B cell (primary cell): ENCODE measurements around the gene KIF15. TPM values are rescaled to one million over a fixed set of nuclear protein-coding genes. Genes with fewer than 3 reads are reported as not detected.

ENCODE experiments used
- ATAC-seq: fragments of 200-7000 bp; cut with Tn5 transposase; one replicate; pipeline ENCODE4 v1.10.0; 2021; ENCODE audit warnings: low read depth, mild to moderate bottlenecking, moderate number of reproducible peaks, moderate library complexity
- CTCF ChIA-PET: fragments of 350-600 bp; sonication (Branson Sonifier 250); formaldehyde crosslinking; loops from one replicate; lab custom pipeline; 2021; ENCODE audit warnings: antibody characterized with exemption, inconsistent platforms; lab: Charles Lee
- POLR2A ChIA-PET: fragments of 350-600 bp; sonication (Branson Sonifier 250); formaldehyde crosslinking; loops from one replicate; lab custom pipeline; 2021; ENCODE audit warnings: antibody characterized with exemption; lab: Charles Lee
- DNase-seq: peaks from one replicate; pipeline ENCODE4 v3.0.0; 2013
- H2AFZ ChIP-seq: 2 replicates; pipeline ENCODE4 v1.6.1; 2012; ENCODE audit warnings: mild to moderate bottlenecking, low read depth, low read length; ENCODE audit not compliant: insufficient read depth, poor library complexity, severe bottlenecking
- H3K27ac ChIP-seq, 2 donors: 1 replicate in 1 of 2; 2 replicates in 1 of 2; pipeline ENCODE4 v1.5.1; 2012 to 2013; ENCODE audit warnings: low read length in 2 of 2, mild to moderate bottlenecking in 2 of 2, moderate library complexity in 1 of 2
- H3K27me3 ChIP-seq, 4 experiments: fragments of 200-600 bp in 1 of 4; sonication (generic) in 1 of 4; replicated peaks in 1 of 4; 1 replicate in 2 of 4; 2 replicates in 2 of 4; pipeline versions ENCODE4 v1.6.1 to v1.7.0; 2013 to 2016; ENCODE audit warnings: low read length in 3 of 4, mild to moderate bottlenecking in 2 of 4, mixed read lengths in 1 of 4, moderate library complexity in 1 of 4; ENCODE audit not compliant: insufficient read depth in 4 of 4, control insufficient read depth in 3 of 4; ENCODE audit errors: control extremely low read depth in 1 of 4
- H3K36me3 ChIP-seq, 2 experiments: replicated peaks in 1 of 2; 1 replicate in 1 of 2; 2 replicates in 1 of 2; pipeline versions ENCODE4 v1.6.1 to v1.7.1; 2013; ENCODE audit warnings: low read length in 1 of 2; ENCODE audit not compliant: insufficient read depth in 2 of 2, control insufficient read depth in 1 of 2; ENCODE audit errors: control extremely low read depth in 1 of 2, extremely low read depth in 1 of 2
- H3K4me1 ChIP-seq, 2 donors: fragments of 200-600 bp in 1 of 2; sonication (generic) in 1 of 2; 1 replicate in 1 of 2; 2 replicates in 1 of 2; pipeline versions ENCODE4 v1.5.1 to v1.6.1; 2013 to 2017; ENCODE audit warnings: low read length in 2 of 2; ENCODE audit not compliant: control insufficient read depth in 2 of 2, insufficient read depth in 2 of 2
- H3K4me2 ChIP-seq: replicated peaks from 2 replicates; pipeline ENCODE3; 2012; ENCODE audit warnings: mild to moderate bottlenecking, low read depth, low read length; ENCODE audit not compliant: poor library complexity, severe bottlenecking
- H3K4me3 ChIP-seq, 5 experiments: fragments of 200-600 bp in 1 of 5; sonication (generic) in 1 of 5; 1 replicate in 3 of 5; 2 replicates in 2 of 5; pipeline versions ENCODE4 v1.5.1 to v1.7.0; 2011 to 2016; ENCODE audit warnings: low read length in 4 of 5, mild to moderate bottlenecking in 4 of 5, low read depth in 2 of 5, control low read depth in 1 of 5, moderate library complexity in 1 of 5; ENCODE audit not compliant: insufficient read depth in 1 of 5; ENCODE audit errors: control extremely low read depth in 1 of 5, extremely low read depth in 1 of 5
- H3K79me2 ChIP-seq: fragments of 200-600 bp; sonication (generic); one replicate; pipeline ENCODE4 v1.6.0; 2016; ENCODE audit warnings: low read length; ENCODE audit not compliant: control insufficient read depth, insufficient read depth
- H3K9ac ChIP-seq: fragments of 200-600 bp; sonication (generic); 2 replicates; pipeline ENCODE4 v1.6.1; 2017; ENCODE audit warnings: mild to moderate bottlenecking, low read length, moderate library complexity
- H3K9me3 ChIP-seq, 3 donors: one replicate each; pipeline versions ENCODE4 v1.6.1 to v1.7.1; 2013; ENCODE audit warnings: low read length in 2 of 3; ENCODE audit not compliant: control insufficient read depth in 2 of 3, insufficient read depth in 1 of 3; ENCODE audit errors: control extremely low read depth in 1 of 3
- H4K20me1 ChIP-seq: 2 replicates; pipeline ENCODE4 v1.6.0; 2012; ENCODE audit warnings: mild to moderate bottlenecking, low read length; ENCODE audit not compliant: insufficient read depth, control insufficient read depth, poor library complexity, severe bottlenecking
- H3K27ac Mint-ChIP-seq: one replicate; pipeline ENCODE4 v1.8.0; 2021; ENCODE audit warnings: mixed read lengths
- H3K27me3 Mint-ChIP-seq: one replicate; pipeline ENCODE4 v1.8.0; 2021; ENCODE audit warnings: mixed read lengths
- H3K4me1 Mint-ChIP-seq: one replicate; pipeline ENCODE4 v1.8.0; 2021; ENCODE audit warnings: mixed read lengths
- H3K4me3 Mint-ChIP-seq: one replicate; pipeline ENCODE4 v1.8.0; 2021; ENCODE audit warnings: mixed read lengths
- H3K9me3 Mint-ChIP-seq: one replicate; pipeline ENCODE4 v1.8.0; 2022; ENCODE audit warnings: mixed read lengths; ENCODE audit not compliant: insufficient read depth
- EZH2 ChIP-seq: IDR thresholded peaks from 2 replicates; pipeline ENCODE4 v1.6.1; 2012; ENCODE audit warnings: borderline replicate concordance, low read depth, mild to moderate bottlenecking, moderate library complexity, low read length; ENCODE audit not compliant: insufficient read depth, poor library complexity, severe bottlenecking
- WGBS: methylation state at CpG from one replicate; pipeline ENCODE4 v1.1.5; 2013; ENCODE audit warnings: missing lambda C conversion rate; ENCODE audit not compliant: insufficient coverage; 5-methylcytosine and 5-hydroxymethylcytosine counted together
- intact Hi-C: fragments of 100-400 bp; cut with micrococcal nuclease; formaldehyde crosslinking; loops from one replicate; pipeline ENCODE4 v1.10.0; 2022
- polyA plus RNA-seq: library from polyadenylated mRNA; depleted of rRNA; stranded (reverse); fragments of >200 nt; gene quantifications from 2 replicates; pipeline ENCODE4 v1.2.3, GENCODE V29; 2012
- total RNA-seq, 2 donors: library from RNA; stranded (reverse); fragments of 120-200 nt in 1 of 2; gene quantifications; 1 replicate in 1 of 2; 2 replicates in 1 of 2; pipeline versions ENCODE4 v1.2.3 to v1.2.4, GENCODE V29; 2013 to 2022
- TF ChIP-seq, protein P1 (sequence below): fragments of 200-600 bp; IDR thresholded peaks from one replicate; pipeline ENCODE4 v1.8.0; 2022; ENCODE audit warnings: antibody characterized with exemption, mild to moderate bottlenecking

Gene KIF15
- total and polyA plus RNA-seq, 2 donors (not counting 1 experiment from before 2014, with no cell fraction given), result 0.28 to 1.4 TPM

- no peaks in the 10 kb centered on the region for H3K27me3 ChIP-seq
- no peak overlapping the region for H3K4me3 ChIP-seq
- intact Hi-C loops, result no loop called here
- TF ChIP-seq EZH2, result no peak
- TF ChIP-seq, protein P1, sequence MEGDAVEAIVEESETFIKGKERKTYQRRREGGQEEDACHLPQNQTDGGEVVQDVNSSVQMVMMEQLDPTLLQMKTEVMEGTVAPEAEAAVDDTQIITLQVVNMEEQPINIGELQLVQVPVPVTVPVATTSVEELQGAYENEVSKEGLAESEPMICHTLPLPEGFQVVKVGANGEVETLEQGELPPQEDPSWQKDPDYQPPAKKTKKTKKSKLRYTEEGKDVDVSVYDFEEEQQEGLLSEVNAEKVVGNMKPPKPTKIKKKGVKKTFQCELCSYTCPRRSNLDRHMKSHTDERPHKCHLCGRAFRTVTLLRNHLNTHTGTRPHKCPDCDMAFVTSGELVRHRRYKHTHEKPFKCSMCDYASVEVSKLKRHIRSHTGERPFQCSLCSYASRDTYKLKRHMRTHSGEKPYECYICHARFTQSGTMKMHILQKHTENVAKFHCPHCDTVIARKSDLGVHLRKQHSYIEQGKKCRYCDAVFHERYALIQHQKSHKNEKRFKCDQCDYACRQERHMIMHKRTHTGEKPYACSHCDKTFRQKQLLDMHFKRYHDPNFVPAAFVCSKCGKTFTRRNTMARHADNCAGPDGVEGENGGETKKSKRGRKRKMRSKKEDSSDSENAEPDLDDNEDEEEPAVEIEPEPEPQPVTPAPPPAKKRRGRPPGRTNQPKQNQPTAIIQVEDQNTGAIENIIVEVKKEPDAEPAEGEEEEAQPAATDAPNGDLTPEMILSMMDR, result no peak
- peaks cover 5 to 24% (median 16%) of the 10 kb centered on the region in 3 donors for H3K9me3 ChIP-seq
- no peaks in the 10 kb centered on the region for H3K79me2 ChIP-seq
- Mint-ChIP-seq H3K9me3 (peaks cover 11% of the 10 kb centered on the region), H3K4me1 (no peaks in the 10 kb centered on the region), H3K27me3 (no peaks in the 10 kb centered on the region), H3K4me3 (no peak overlapping the region), H3K27ac (no peak overlapping the region)
- DNase-seq (no peak), ATAC-seq (no peak)
- no peak overlapping the region for H3K27ac ChIP-seq
- H3K4me1 ChIP-seq, result no peaks in the 10 kb centered on the region
- no peak overlapping the region for H2AFZ ChIP-seq
- no peak overlapping the region for H3K4me2 ChIP-seq
- ChIA-PET POLR2A (no interaction called here), CTCF (no interaction called here)
- 100% methylated on average over 7 of the region's 7 CpGs for WGBS
- H3K9ac ChIP-seq, result no peak overlapping the region
- H4K20me1 ChIP-seq, result no peaks in the 10 kb centered on the region
- peaks cover 0 to 7% of the 10 kb centered on the region in 2 experiments for H3K36me3 ChIP-seq
These were observed 71.8 kb downstream of the KIF15 start for GRCh38 chr3:44833394-44833793.

DNA sequence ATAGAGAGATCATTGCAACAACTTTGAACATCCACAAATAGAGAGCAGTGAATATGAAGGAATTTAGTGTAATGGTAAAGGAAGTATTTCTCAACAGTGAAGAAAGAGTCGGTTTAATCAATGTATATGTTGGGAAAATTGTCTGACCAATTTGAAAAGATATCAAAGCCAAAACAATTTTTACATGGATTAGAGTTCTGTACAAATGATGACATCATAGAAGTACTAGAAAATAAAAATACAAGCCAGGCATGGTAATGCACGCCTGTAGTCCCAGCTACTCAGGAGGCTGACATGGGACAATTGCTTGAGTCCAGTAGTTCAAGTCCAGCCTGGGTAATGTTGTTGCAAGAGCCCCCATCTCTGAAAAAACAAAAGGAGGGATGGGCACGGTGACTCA is 74.1 kb downstream of the KIF15 start:
- Histone ChIP-seq H2AFZ (no peak overlapping the region), H3K27ac (no peak overlapping the region), H3K36me3 (peaks cover 0 to 5% of the 10 kb centered on the region in 2 experiments), H3K4me3 (no peak overlapping the region), H3K9me3 (peaks cover 5 to 24% (median 18%) of the 10 kb centered on the region in 3 donors), H3K27me3 (no peaks in the 10 kb centered on the region), H4K20me1 (no peaks in the 10 kb centered on the region), H3K4me1 (no peaks in the 10 kb centered on the region), H3K79me2 (no peaks in the 10 kb centered on the region), H3K4me2 (no peak overlapping the region), H3K9ac (no peak overlapping the region)
- DNase-seq (no peak), ATAC-seq (no peak)
- H3K4me1 Mint-ChIP-seq, result no peaks in the 10 kb centered on the region
- CTCF ChIA-PET, result no interaction called here
- POLR2A ChIA-PET, result no interaction called here
- H3K9me3 Mint-ChIP-seq, result peaks cover 11% of the 10 kb centered on the region
- WGBS, result 100% methylated on average over 1 of the region's 3 CpGs
- no peaks in the 10 kb centered on the region for H3K27me3 Mint-ChIP-seq
- no peak overlapping the region for H3K4me3 Mint-ChIP-seq
- TF ChIP-seq, protein P1, result no peak
- no peak for TF ChIP-seq EZH2
- no peak overlapping the region for H3K27ac Mint-ChIP-seq
- intact Hi-C loops, result no loop called here
